Measurements from ENCODE around the gene SDCBP2.

SDCBP2 gene

DNA sequence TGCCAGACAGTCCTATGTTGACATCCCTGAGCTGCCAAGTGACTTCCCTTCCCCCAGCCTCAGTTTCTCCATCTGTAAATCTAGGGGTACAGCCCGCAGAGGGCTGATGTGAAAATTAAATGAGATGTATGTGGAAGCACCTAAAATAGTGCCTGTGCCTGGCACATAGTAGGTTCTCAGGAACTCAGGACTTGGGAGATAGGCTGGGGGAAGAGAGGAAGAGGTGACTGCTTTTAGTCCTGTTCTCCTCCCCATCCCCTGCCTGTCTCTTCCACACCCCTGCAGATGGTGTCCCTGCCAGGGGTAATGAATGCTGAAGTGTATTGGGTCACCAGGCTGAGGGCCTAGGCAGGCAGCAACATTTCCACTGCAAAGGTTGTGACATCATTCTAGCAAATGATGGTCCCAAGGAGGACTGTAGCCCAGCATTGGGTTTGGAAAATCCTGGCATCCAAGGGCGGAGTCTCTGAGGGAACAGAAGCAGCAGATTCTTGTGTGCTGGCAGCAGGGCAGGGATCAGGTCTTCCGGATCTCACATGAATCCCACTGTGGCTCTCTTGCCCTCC is 61.0 kb downstream of the SDCBP2 start:
- DNase-seq, result no peak

DNA sequence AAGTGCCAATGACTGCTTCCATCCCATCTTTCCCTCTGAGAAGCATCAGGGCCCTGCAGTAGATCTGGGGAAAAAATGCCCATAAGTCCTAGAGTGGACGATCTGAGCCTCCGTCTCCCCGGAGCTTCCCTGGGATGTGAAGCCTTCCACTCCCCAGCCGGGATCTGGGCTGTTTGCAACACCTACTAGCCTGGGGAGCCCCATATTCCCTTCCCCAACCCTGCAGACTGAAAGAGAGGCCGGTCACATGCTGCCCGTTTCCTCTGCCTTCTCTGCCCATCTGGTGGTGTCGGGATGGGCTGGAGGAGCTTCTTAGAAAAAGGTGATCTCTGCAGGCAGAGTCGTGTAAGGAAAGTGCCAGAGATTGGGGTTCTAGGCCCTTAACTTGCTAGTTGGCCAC is 61.8 kb downstream of the SDCBP2 start:
- no peak for DNase-seq

DNA sequence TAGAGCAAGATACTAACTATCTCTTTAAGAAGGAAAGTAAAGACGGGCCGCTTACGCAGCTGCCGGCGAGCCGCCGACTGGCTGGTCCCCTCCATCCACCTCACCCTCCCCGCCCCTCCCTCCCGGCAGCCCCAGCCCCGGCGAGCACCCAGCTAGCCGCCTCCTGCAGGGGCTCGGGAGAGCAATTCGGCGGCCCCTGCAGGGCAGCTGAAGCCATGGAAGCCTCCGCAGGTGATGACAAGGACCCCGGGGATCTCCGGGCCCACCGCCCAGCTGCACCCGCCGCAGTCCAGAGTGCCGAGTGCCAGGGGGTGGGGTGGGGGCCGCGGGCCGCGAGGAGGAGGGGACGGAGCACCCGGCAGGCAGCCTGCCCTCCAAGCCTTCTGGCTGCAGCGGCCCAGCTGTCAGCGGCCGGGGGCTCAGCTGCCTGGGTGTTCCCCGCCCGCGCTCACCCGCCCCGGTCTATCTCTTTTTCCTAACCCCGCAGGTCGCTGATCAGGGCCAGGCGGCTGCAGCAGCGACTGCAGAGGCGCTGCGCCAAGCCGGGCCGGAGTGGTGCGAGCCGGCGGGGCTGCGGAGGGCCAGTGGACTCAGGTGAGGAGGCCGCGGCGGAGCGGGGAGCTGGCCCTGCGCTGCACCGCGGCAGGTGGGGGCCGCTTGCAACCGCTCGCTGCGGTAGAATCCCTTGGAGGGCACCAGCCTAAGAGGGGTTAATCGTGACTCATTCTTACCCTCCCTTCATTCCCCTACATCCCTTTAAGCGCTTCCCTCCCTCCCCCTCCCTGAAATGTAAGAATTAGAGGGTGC is 62.6 kb downstream of the SDCBP2 start, which contains the start of gene SNPH:
TSS of gene SNPH (plus strand) at position 128 of the 807 bp plus-strand sequence. CDS start 29,946 bp downstream, outside the sequence.
- peak; percentile 8 to 70 (median 44) for DNase-seq

DNA sequence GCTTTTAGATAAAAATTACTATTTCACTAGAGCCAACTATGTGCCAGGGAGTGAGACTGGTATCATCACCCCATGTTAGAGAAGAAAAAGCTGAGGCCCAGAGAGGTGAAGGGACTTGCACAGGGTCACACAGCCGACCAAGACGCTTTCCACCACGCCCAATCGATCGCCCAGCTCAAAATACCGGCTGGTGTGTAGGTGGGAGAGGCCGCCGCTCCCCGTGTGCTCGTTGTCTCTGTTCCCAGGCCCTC is 63.1 kb downstream of the SDCBP2 start:
- no peak for DNase-seq

- DNase-seq, result no peak
These were observed 63.6 kb downstream of the SDCBP2 start for GRCh38 chr20:1265226-1265915.

- DNase-seq, result no peak
These were observed 64.2 kb downstream of the SDCBP2 start for GRCh38 chr20:1264727-1265126.

GRCh38 chr20:1263853-1264252 is 65.1 kb downstream of the SDCBP2 start:
- DNase-seq, result no peak
